Smooth muscle cell (in vitro differentiated cells): Measurements from ENCODE around the gene CUX1. TPM values are rescaled to one million over a fixed set of nuclear protein-coding genes. Genes with fewer than 3 reads are reported as not detected.
"Not testable (repeated sequence)": the region's sequence is repeated elsewhere in the genome, so short reads cannot be mapped to it uniquely, and the experiment has no call there.

ENCODE experiments used
- DNase-seq: peaks from one replicate; lab custom pipeline; 2025; ENCODE audit not compliant: unreplicated experiment; lab: John Stamatoyannopoulos, UW
- H2AFZ ChIP-seq: fragments of 200-600 bp; sonication (generic); 2 replicates; pipeline ENCODE4 v1.6.0; 2016; ENCODE audit warnings: antibody characterized with exemption, low read depth, mild to moderate bottlenecking
- H3F3A ChIP-seq: fragments of 200-600 bp; sonication (generic); 2 replicates; pipeline ENCODE4 v1.6.0; 2017; ENCODE audit warnings: antibody characterized with exemption, low read depth
- H3K27ac ChIP-seq: fragments of 200-600 bp; sonication (generic); 2 replicates; pipeline ENCODE4 v1.5.1; 2016; ENCODE audit warnings: low read depth, mild to moderate bottlenecking
- H3K27me3 ChIP-seq: fragments of 200-600 bp; sonication (generic); 2 replicates; pipeline ENCODE4 v1.6.1; 2016; ENCODE audit warnings: low read depth, mild to moderate bottlenecking
- H3K36me3 ChIP-seq: fragments of 200-600 bp; sonication (generic); 2 replicates; pipeline ENCODE4 v1.5.1; 2016; ENCODE audit warnings: low read depth
- H3K4me1 ChIP-seq: fragments of 200-600 bp; sonication (generic); 2 replicates; pipeline ENCODE4 v1.5.1; 2016; ENCODE audit warnings: low read depth
- H3K4me2 ChIP-seq: fragments of 200-600 bp; sonication (generic); 2 replicates; pipeline ENCODE4 v1.6.0; 2016; ENCODE audit warnings: mild to moderate bottlenecking
- H3K4me3 ChIP-seq: fragments of 200-600 bp; sonication (generic); 2 replicates; pipeline ENCODE4 v1.5.1; 2016; ENCODE audit warnings: mild to moderate bottlenecking
- H3K79me2 ChIP-seq: fragments of 200-600 bp; sonication (generic); 2 replicates; pipeline ENCODE4 v1.6.0; 2016; ENCODE audit warnings: low read depth, mild to moderate bottlenecking
- H3K9ac ChIP-seq: fragments of 200-600 bp; sonication (generic); 2 replicates; pipeline ENCODE4 v1.6.0; 2016; ENCODE audit warnings: low read depth
- H3K9me3 ChIP-seq: fragments of 200-600 bp; sonication (generic); replicated peaks from 2 replicates; pipeline ENCODE4 v1.5.1; 2016; ENCODE audit warnings: low read depth
- H4K20me1 ChIP-seq: fragments of 200-600 bp; sonication (generic); 2 replicates; pipeline ENCODE4 v1.6.0; 2016; ENCODE audit warnings: low read depth
- WGBS: methylation state at CpG from one replicate; pipeline ENCODE4 v1.1.7; 2016; ENCODE audit warnings: low lambda C conversion rate; 5-methylcytosine and 5-hydroxymethylcytosine counted together
- polyA plus RNA-seq: library from polyadenylated mRNA; unstranded; fragments of >200 nt; fragmentation: Nextera tagmentation; extraction: Ambion mirVana; gene quantifications from 2 replicates; pipeline ENCODE4 v1.2.1, GENCODE V29; 2016
- total RNA-seq: library from RNA; depleted of rRNA; stranded (reverse); fragments of >200 nt; gene quantifications from 2 replicates; pipeline ENCODE4 v1.2.3, GENCODE V29; 2014
- TF ChIP-seq, protein P1 (sequence below): fragments of 200-600 bp; sonication (generic); IDR thresholded peaks from 2 replicates; pipeline ENCODE4 v1.5.1; 2017; ENCODE audit warnings: borderline replicate concordance, mild to moderate bottlenecking, antibody characterized with exemption; ENCODE audit not compliant: insufficient read depth, poor library complexity, severe bottlenecking

CUX1 gene
- total and polyA plus RNA-seq, 2 experiments from 2014 or later, result 56.3 to 78.4 TPM

DNA sequence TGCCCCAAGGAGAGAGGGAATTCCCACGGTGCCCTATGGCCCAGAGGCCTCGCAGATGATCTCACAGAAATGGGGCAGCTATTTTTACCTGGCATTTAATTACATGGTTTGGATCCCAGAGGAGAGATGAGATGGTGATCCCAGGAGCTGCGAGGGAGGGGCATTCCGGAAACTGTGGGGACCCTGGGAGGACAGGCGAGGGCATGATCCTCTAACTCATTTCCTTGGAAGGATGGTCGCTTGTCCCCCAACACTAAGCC is 478.7 kb downstream of the CUX1 start:
- Histone ChIP-seq H3K79me2 (no peaks in the 10 kb centered on the region), H3K9ac (no peak overlapping the region), H3K4me3 (no peak overlapping the region), H4K20me1 (peaks cover 39% of the 10 kb centered on the region), H3K27ac (no peak overlapping the region), H3K4me1 (no peaks in the 10 kb centered on the region), H3K9me3 (no peaks in the 10 kb centered on the region), H3K4me2 (no peak overlapping the region), H3K27me3 (no peaks in the 10 kb centered on the region), H3K36me3 (no peaks in the 10 kb centered on the region), H2AFZ (no peak overlapping the region), H3F3A (no peaks in the 10 kb centered on the region)
- TF ChIP-seq, protein P1, sequence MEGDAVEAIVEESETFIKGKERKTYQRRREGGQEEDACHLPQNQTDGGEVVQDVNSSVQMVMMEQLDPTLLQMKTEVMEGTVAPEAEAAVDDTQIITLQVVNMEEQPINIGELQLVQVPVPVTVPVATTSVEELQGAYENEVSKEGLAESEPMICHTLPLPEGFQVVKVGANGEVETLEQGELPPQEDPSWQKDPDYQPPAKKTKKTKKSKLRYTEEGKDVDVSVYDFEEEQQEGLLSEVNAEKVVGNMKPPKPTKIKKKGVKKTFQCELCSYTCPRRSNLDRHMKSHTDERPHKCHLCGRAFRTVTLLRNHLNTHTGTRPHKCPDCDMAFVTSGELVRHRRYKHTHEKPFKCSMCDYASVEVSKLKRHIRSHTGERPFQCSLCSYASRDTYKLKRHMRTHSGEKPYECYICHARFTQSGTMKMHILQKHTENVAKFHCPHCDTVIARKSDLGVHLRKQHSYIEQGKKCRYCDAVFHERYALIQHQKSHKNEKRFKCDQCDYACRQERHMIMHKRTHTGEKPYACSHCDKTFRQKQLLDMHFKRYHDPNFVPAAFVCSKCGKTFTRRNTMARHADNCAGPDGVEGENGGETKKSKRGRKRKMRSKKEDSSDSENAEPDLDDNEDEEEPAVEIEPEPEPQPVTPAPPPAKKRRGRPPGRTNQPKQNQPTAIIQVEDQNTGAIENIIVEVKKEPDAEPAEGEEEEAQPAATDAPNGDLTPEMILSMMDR, result no peak
- WGBS, result 76% methylated on average over 6 of the region's 6 CpGs
- DNase-seq, result no peak

DNA sequence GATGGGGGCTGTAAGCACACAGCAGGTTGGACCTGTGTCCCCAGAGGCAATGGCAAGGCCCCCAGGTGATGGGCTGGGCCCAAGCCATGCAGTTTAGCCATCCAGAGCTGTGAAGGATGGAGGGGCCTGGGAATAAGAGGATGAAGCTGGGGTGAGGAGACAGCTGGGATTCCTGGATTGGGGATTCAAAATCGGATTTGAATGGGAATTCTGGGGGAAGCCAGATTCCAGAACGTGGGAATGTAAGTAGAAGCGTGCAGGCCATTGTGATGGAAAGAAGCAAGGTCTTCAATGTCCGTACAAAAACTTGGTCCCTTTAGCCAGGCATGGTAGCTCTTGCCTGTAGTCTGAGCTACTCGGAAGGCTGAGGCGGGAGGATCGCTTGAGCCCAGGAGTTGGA is 479.1 kb downstream of the CUX1 start:
- TF ChIP-seq, protein P1, result no peak
- H3K9me3 ChIP-seq, result no peaks in the 10 kb centered on the region

DNA sequence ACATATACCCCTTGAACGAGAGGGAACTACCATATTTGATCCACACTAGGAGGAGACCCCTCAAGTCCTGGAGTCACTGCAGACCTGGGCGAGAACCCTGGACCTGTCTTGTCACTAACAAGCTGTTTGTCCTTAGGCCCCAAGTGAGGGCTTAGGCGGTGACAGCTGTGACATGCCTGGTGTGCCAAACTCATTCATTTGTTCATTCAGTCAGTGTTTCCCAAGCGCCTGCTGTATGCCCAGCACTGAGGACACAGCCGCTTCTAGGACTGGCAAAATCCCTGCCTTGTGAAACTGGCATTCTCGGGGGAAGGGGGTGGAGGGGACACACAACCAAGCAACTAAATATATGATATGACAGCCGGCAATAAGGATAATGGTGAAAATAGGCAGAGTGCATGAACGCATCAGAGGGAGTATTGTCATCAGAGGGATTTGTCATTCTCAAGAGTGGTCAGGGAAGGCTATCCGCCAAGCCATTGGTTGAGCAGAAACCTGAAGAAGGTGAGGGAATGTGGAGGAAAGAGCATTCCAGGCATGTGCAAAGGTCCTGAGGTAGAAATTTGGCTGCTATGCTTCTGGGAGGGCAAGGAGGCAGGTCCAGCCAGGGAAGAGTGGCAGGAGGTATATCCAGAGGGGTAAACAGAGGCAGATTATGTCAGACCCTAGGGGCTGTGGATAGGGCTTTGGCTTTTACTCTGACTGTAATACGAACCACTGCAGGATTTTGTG is 480.2 kb downstream of the CUX1 start:
- Histone ChIP-seq H3K27ac (no peak overlapping the region), H3K27me3 (no peaks in the 10 kb centered on the region), H4K20me1 (peaks cover 31% of the 10 kb centered on the region), H3K4me2 (no peak overlapping the region), H2AFZ (no peak overlapping the region), H3K36me3 (no peaks in the 10 kb centered on the region), H3K4me3 (no peak overlapping the region), H3K79me2 (no peaks in the 10 kb centered on the region), H3K4me1 (no peaks in the 10 kb centered on the region), H3K9ac (no peak overlapping the region), H3F3A (no peaks in the 10 kb centered on the region), H3K9me3 (no peaks in the 10 kb centered on the region)
- TF ChIP-seq, protein P1, result no peak
- 97% methylated on average over 10 of the region's 10 CpGs for WGBS
- DNase-seq, result no peak

More for the DNA sequence above, 479.1 kb downstream of the CUX1 start:
- no peaks in the 10 kb centered on the region for H3K4me1 ChIP-seq
- no peak for DNase-seq
- peaks cover 35% of the 10 kb centered on the region for H4K20me1 ChIP-seq
- no peak overlapping the region for H3K27ac ChIP-seq
- 92% methylated on average over 7 of the region's 7 CpGs for WGBS
- H3K9ac ChIP-seq, result no peak overlapping the region
- no peaks in the 10 kb centered on the region for H3K27me3 ChIP-seq
- H3K4me2 ChIP-seq, result no peak overlapping the region
- no peak overlapping the region for H3K4me3 ChIP-seq
- no peaks in the 10 kb centered on the region for H3F3A ChIP-seq
- no peaks in the 10 kb centered on the region for H3K79me2 ChIP-seq
- H3K36me3 ChIP-seq, result no peaks in the 10 kb centered on the region
- H2AFZ ChIP-seq, result no peak overlapping the region

DNA sequence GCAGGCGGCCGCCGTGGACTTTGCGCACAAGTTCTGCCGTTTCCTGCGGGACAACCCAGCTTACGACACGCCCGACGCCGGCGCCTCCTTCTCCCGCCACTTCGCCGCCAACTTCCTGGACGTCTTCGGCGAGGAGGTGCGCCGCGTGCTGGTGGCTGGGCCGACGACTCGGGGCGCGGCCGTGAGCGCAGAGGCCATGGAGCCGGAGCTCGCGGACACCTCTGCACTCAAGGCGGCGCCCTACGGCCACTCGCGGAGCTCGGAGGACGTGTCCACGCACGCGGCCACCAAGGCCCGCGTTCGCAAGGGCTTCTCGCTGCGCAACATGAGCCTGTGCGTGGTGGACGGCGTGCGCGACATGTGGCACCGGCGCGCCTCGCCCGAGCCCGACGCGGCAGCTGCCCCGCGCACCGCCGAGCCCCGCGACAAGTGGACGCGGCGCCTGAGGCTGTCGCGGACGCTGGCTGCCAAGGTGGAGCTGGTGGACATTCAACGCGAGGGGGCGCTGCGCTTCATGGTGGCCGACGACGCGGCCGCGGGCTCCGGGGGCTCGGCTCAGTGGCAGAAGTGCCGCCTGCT is 483.3 kb downstream of the CUX1 start:
- Histone ChIP-seq H3K4me3 (no peak overlapping the region), H4K20me1 (peaks cover 20% of the 10 kb centered on the region), H3K4me1 (no peaks in the 10 kb centered on the region), H3K4me2 (no peak overlapping the region), H3K79me2 (no peaks in the 10 kb centered on the region), H3K9me3 (no peaks in the 10 kb centered on the region), H3K9ac (no peak overlapping the region), H3K27ac (no peak overlapping the region), H3F3A (no peaks in the 10 kb centered on the region), H3K36me3 (no peaks in the 10 kb centered on the region), H3K27me3 (no peaks in the 10 kb centered on the region), H2AFZ (no peak overlapping the region)
- TF ChIP-seq, protein P1, result peak; percentile 46
- WGBS, result 50% methylated on average over 79 of the region's 84 CpGs
- no peak for DNase-seq

DNA sequence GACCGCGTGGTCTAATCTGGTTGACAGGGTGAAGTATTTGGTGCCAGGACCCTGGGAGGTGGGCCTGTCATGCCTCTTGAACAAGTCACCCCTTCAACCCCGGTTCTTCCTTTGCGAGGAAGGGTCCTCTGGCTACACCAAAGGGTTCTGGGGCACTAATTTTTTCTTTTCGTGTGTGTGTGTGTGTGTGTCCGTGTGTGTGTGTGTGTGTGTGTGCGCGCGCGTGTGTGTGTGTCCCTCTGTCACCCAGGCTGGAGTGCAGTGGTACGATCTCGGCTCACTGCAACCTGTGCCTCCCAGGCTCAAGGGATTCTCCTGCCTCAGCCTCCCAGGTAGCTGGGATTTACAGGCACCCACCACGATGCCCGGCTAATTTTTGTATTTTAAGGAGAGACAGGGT is 483.9 kb downstream of the CUX1 start:
- H3F3A ChIP-seq, H3K27ac ChIP-seq, H3K79me2 ChIP-seq, H3K9me3 ChIP-seq, H3K4me1 ChIP-seq, H3K36me3 ChIP-seq, H3K27me3 ChIP-seq, H3K4me3 ChIP-seq, H3K4me2 ChIP-seq, H3K9ac ChIP-seq, H2AFZ ChIP-seq, DNase-seq: not testable (repeated sequence)
- peaks cover 14% of the 10 kb centered on the region for H4K20me1 ChIP-seq
- whole genome bisulfite sequencing, result 94% methylated on average over 14 of the region's 14 CpGs
